ENCODE results near the gene METTL9. TPM values are rescaled to one million over a fixed set of nuclear protein-coding genes. Genes with fewer than 3 reads are reported as not detected.

METTL9 gene
- total and polyA plus RNA-seq, 2 of the 4 experiments (the other 2 are of a cell fraction) = 54.8 to 95.5 TPM

GRCh38 chr16:21646721-21647561, 47.6 kb downstream of the METTL9 start (continued):
- TF ChIP-seq CTCF (conservative IDR thresholded peaks at IDR 0.05; ENCODE audit: low read depth, low read length) = no peak

GRCh38 chr16:21647562-21648164, 48.3 kb downstream of the METTL9 start:
- H4K20me1 ChIP-seq (ENCODE audit: insufficient read depth, low read length) = peaks cover 9% of the 10 kb centered on the region; the same call in 1 of the 2 replicates
- no peak for ATAC-seq (ENCODE audit: low read depth)
- H3K56ac ChIP-seq (ENCODE audit: extremely low read depth, insufficient read depth, low read length) = no peak overlapping the region
- H3K14ac ChIP-seq (replicated peaks; ENCODE audit: low read depth, low read length) = no peak overlapping the region
- no TSS peak for BruUV-seq (replicated peaks)
- no peak overlapping the region for H2AFZ ChIP-seq (replicated peaks; ENCODE audit: low read length, poor library complexity)
- no peak overlapping the region for H2BK20ac ChIP-seq (ENCODE audit: low read depth, low read length)
- H4K91ac ChIP-seq (ENCODE audit: insufficient read depth, low read depth, low read length) = no peak overlapping the region
- no peaks in the 10 kb centered on the region for H3K27me3 ChIP-seq (ENCODE audit: control insufficient read depth, insufficient read depth, low read length)
- H4K8ac ChIP-seq (ENCODE audit: low read depth in 2 of 2, low read length in 2 of 2) = no peak overlapping the region
- WGBS, 2 experiments (ENCODE audit: extremely low coverage in 2 of 2, insufficient read length in 1 of 2) = 91% methylated on average over 4 of the region's 9 CpGs; no CpG with 5 or more reads in 1 of the 2 experiments
- H2BK15ac ChIP-seq (ENCODE audit: low read depth, low read length) = no peak overlapping the region
- H3K9ac ChIP-seq (ENCODE audit: low read depth, low read length) = no peak overlapping the region
- H3K23ac ChIP-seq (ENCODE audit: low read depth, low read length) = no peak overlapping the region
- H3K27ac ChIP-seq (ENCODE audit: insufficient read depth, low read length) = no peak overlapping the region
- peaks cover 25 to 53% of the 10 kb centered on the region in 2 experiments for H3K79me1 ChIP-seq (ENCODE audit: low read depth in 1 of 2, low read length in 2 of 2)
- H2AK5ac ChIP-seq (ENCODE audit: low read depth, low read length) = no peak overlapping the region
- ChIA-PET POLR2A (ENCODE audit: unreplicated experiment) (interaction anchor here (0.6 kb wide), 1 partner anchor 1277 kb away, joined by 9 read pairs; no protein-coding TSS in a partner anchor), CTCF (interaction anchor here (0.9 kb wide), 1 partner anchor 10 kb away, joined by 3 read pairs; no protein-coding TSS in a partner anchor)
- H3K36me3 ChIP-seq (ENCODE audit: control insufficient read depth, insufficient read depth, low read length) = peaks cover 5% of the 10 kb centered on the region
- in situ Hi-C loops (cut with MboI; ENCODE audit: low sequenced_read_pairs) = no loop called here
- H3K9me3 ChIP-seq (ENCODE audit: control insufficient read depth, insufficient read depth, low read length) = no peaks in the 10 kb centered on the region
- H4K5ac ChIP-seq (ENCODE audit: low read depth, low read length) = no peak overlapping the region
- H3K4ac ChIP-seq (ENCODE audit: low read depth, low read length) = no peak overlapping the region
- intact Hi-C loops (cut with micrococcal nuclease) = no loop called here
- H3K4me1 ChIP-seq (ENCODE audit: control insufficient read depth, insufficient read depth, low read length) = 0 out of 2 replicates have a peak, but pooled peaks cover 2% of the 10 kb centered on the region
- H2AK9ac ChIP-seq (replicated peaks; ENCODE audit: low read depth, low read length, poor library complexity) = no peak overlapping the region
- no peak overlapping the region for H2BK120ac ChIP-seq (ENCODE audit: low read depth, low read length)
- no peak for TF ChIP-seq ELK1 (IDR thresholded peaks at IDR 0.05; ENCODE audit: borderline replicate concordance, low read depth, low read length)
- TF ChIP-seq MXI1 (IDR thresholded peaks at IDR 0.05; ENCODE audit: borderline replicate concordance, low read depth, low read length) = no peak
- TF ChIP-seq RFX5 (IDR thresholded peaks at IDR 0.05; ENCODE audit: low read depth, low read length) = no peak
- TF ChIP-seq SMC3 (IDR thresholded peaks at IDR 0.05; ENCODE audit: low read depth, low read length) = no peak
- H3K18ac ChIP-seq (ENCODE audit: low read depth, low read length) = no peak overlapping the region
- H3K4me3 ChIP-seq (ENCODE audit: insufficient read depth, low read depth, low read length) = no peak overlapping the region
- DNase-seq = no peak
- no peak overlapping the region for H2BK5ac ChIP-seq (ENCODE audit: low read depth, low read length, poor library complexity, severe bottlenecking)
- no peaks in the 10 kb centered on the region; the same call in 1 of the 2 replicates for H3K9me1 ChIP-seq (ENCODE audit: insufficient read depth, low read length)
- dilution Hi-C loops (cut with HindIII; ENCODE audit: low sequenced_read_pairs, unreplicated experiment) = no loop called here
- H3K4me2 ChIP-seq (ENCODE audit: low read depth, low read length) = no peak overlapping the region
